Left lung (tissue), 10 donors: ENCODE results near the gene SYTL1. TPM values are rescaled to one million over a fixed set of nuclear protein-coding genes. Genes with fewer than 3 reads are reported as not detected.
A peak's percentile ranks its signal among the peaks of the same experiment; 100 is the strongest.

Experiments used
- ATAC-seq: fragments of 200-7000 bp; cut with Tn5 transposase; one replicate; pipeline ENCODE4 v1.9.1; 2020; ENCODE audit warnings: moderate library complexity
- DNase-seq, 4 donors: peaks; one replicate each; pipeline ENCODE4 v3.0.0-alpha.2; 2013 to 2020
- H3K27ac ChIP-seq, 2 donors: fragments of 200-600 bp; sonication (generic) in 1 of 2; one replicate each; pipeline versions ENCODE4 v1.5.0 to v1.8.0; 2020 to 2021
- H3K27me3 ChIP-seq, 2 donors: fragments of 200-600 bp; sonication (generic) in 1 of 2; one replicate each; pipeline versions ENCODE4 v1.5.0 to v1.8.0; 2020 to 2021
- H3K36me3 ChIP-seq, 2 donors: fragments of 200-600 bp; sonication (generic) in 1 of 2; one replicate each; pipeline versions ENCODE4 v1.5.0 to v1.8.0; 2020 to 2021
- H3K4me1 ChIP-seq, 2 donors: fragments of 200-600 bp; one replicate each; pipeline ENCODE4 v1.8.0; 2021
- H3K4me3 ChIP-seq, 2 donors: fragments of 200-600 bp; sonication (generic) in 1 of 2; one replicate each; pipeline versions ENCODE4 v1.5.0 to v1.8.0; 2020 to 2021; ENCODE audit warnings: mild to moderate bottlenecking in 1 of 2
- H3K9me3 ChIP-seq, 2 donors: fragments of 200-600 bp; sonication (generic) in 1 of 2; one replicate each; pipeline versions ENCODE4 v1.5.0 to v1.8.0; 2020 to 2021
- CTCF ChIP-seq, 2 donors: fragments of 200-600 bp; sonication (generic) in 1 of 2; IDR thresholded peaks; one replicate each; pipeline versions ENCODE4 v1.5.0 to v1.8.0; 2021; ENCODE audit warnings: antibody characterized with exemption in 2 of 2
- intact Hi-C, 2 donors: fragments of 100-400 bp; cut with DNase I; formaldehyde crosslinking; loops; one replicate each; pipeline versions ENCODE4 v1.11.2 to v1.14.2; 2022
- polyA plus RNA-seq, 6 donors: library from polyadenylated mRNA; unstranded; fragments of 120-200 nt; gene quantifications; one replicate each; pipeline ENCODE4 v1.2.1, GENCODE V29; 2013; ENCODE audit not compliant: insufficient read length in 6 of 6
- total RNA-seq, 2 donors: library from RNA; stranded (reverse); fragmentation: NEBNext Ultra II Directional; extraction: Animal tissue kit (Norgen Biotek cat#: 25700); gene quantifications; one replicate each; pipeline ENCODE4 v1.2.1, GENCODE V29; 2021
- donor health status: DM: no; HTN: yes; CAD: no.
- donor health status: DM: no; HTN: no; CAD: no.

SYTL1 gene
- total and polyA plus RNA-seq, 8 donors = 4.7 to 44.1 (median 9.2) TPM

DNA sequence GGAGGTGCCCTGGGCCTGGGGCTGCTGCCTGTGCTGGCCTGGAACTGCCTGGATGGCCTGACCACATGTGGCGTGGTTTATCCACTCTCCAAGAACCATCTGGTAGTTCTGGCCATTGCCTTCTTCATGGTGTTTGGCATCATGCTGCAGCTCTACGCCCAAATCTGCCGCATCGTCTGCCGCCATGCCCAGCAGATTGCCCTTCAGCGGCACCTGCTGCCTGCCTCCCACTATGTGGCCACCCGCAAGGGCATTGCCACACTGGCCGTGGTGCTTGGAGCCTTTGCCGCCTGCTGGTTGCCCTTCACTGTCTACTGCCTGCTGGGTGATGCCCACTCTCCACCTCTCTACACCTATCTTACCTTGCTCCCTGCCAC, 52.4 kb downstream of the SYTL1 start:
- TF ChIP-seq CTCF (IDR thresholded peaks at IDR 0.05) = no peak
- DNase-seq (no peak), ATAC-seq (no peak)
- peaks cover 0 to 15% of the 10 kb centered on the region in 2 donors for H3K27me3 ChIP-seq
- no peaks in the 10 kb centered on the region for H3K9me3 ChIP-seq
- intact Hi-C loops = loop anchor here (5.0 to 10.0 kb wide), 3 partner anchors 37 to 97 kb away; no protein-coding TSS in a partner anchor
- no peaks in the 10 kb centered on the region for H3K36me3 ChIP-seq
- H3K4me1 ChIP-seq = peaks cover 9 to 38% of the 10 kb centered on the region in 2 donors
- H3K4me3 ChIP-seq = no peak overlapping the region
- no peak overlapping the region for H3K27ac ChIP-seq

- DNase-seq = no peak
- peaks cover 9 to 43% of the 10 kb centered on the region in 2 donors for H3K4me1 ChIP-seq
- no peak for TF ChIP-seq CTCF (IDR thresholded peaks at IDR 0.05)
- no peaks in the 10 kb centered on the region for H3K36me3 ChIP-seq
- no peak overlapping the region for H3K4me3 ChIP-seq
- H3K27ac ChIP-seq = no peak overlapping the region
- H3K9me3 ChIP-seq = no peaks in the 10 kb centered on the region
- intact Hi-C loops = loop anchor here (5.0 to 10.0 kb wide), 3 partner anchors 38 to 98 kb away; no protein-coding TSS in a partner anchor
- H3K27me3 ChIP-seq = peaks cover 0 to 15% of the 10 kb centered on the region in 2 donors
- no peak for ATAC-seq
Observed at GRCh38 chr1:27394925-27395324, 53.1 kb downstream of the SYTL1 start.

DNA sequence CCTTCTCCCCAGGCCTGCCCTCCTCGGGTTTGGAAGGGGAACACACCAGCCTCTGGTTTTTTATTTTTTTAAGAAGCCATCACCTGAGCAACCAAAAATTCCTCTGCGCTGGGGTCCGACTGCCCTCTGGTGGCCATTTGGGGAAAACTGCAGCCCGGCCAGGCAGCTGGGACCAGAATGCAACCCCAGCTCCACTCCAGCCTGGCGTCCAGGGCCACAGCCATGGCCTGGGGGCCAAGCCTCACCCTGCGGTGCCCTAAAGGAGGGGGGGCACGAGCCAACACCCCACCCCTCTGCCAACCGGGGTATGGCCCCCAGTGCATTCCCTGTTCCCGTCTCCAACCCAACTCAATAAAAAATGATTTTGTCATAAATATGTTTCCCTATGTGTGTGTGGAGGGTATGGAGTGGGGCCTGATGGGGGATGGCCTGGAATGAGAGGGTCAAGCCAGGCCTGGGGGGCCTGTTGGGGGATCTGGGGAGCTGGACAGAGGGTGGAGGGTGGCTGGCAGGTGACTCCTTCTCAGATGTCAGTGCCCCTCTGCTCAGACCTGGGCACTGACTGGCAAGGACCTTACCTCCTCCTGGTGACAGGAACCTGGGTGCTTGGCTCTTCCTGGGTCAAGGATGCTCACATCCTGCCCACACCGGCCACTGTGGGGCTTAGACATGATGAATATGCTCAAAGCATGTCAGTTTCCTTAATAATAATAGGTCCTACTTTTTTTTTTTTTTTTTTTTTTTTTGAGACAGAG, 53.8 kb downstream of the SYTL1 start:
- Histone ChIP-seq H3K27me3 (peaks cover 0 to 15% of the 10 kb centered on the region in 2 donors), H3K36me3 (no peaks in the 10 kb centered on the region), H3K4me1 (peaks cover 9 to 44% of the 10 kb centered on the region in 2 donors), H3K4me3 (no peak overlapping the region), H3K9me3 (no peaks in the 10 kb centered on the region), H3K27ac (no peak overlapping the region)
- intact Hi-C loops = loop anchor here in 1 of 2 donors (10.0 kb wide), 1 partner anchor 91 kb away; no protein-coding TSS in a partner anchor
- peak; percentile 95 to 97 for TF ChIP-seq CTCF (IDR thresholded peaks at IDR 0.05)
- ATAC-seq (peak; percentile 61), DNase-seq (peak in 3 of 4 donors; percentile 71 to 92 (median 73))

DNA sequence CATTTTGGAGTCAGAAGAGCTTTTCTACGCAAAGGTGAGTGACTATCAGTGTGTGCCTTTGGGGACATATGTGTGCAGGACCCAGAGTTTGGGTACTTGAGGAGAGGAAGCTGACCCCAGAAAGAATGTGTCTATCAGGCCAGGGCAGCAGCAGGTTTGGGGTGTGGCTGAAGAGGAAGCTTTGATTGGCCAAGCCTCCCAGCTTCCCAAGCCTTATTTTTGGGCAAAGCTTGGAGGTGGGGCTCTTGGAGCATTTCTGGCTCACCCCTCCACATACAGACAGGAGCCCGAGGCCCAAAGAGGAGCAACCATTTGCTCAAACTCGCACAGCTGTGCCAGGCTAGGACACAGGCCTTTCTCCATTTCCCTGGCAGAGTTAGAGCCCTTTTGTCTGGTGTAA, 55.3 kb downstream of the SYTL1 start:
- H3K27ac ChIP-seq = no peak overlapping the region
- no peak for TF ChIP-seq CTCF (IDR thresholded peaks at IDR 0.05)
- H3K27me3 ChIP-seq = peaks cover 0 to 8% of the 10 kb centered on the region in 2 donors
- no peak for ATAC-seq
- DNase-seq = no peak
- intact Hi-C loops = loop anchor here in 1 of 2 donors (10.0 kb wide), 1 partner anchor 92 kb away; no protein-coding TSS in a partner anchor
- H3K4me3 ChIP-seq = no peak overlapping the region
- H3K4me1 ChIP-seq = peaks cover 2 to 41% of the 10 kb centered on the region in 2 donors
- no peaks in the 10 kb centered on the region for H3K9me3 ChIP-seq
- no peaks in the 10 kb centered on the region for H3K36me3 ChIP-seq

DNA sequence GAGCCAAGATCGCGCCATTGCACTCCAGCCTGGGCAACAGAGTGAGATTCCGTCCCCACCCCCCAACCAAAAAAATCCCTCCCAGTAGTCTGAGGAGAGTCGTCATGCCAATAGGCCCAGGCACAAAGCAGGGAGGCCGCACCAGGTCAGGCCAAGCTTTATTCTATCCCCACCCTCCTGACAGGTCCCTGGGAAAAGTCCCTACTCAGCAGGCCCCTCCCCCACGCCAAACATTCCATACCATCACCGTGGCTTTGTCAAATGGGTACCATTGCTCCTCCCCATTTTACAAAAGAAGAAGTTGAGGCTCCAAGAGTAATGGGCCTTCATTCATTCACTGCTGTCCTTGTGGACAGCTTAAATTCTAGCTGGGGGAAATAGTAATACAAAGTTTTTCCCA, 55.9 kb downstream of the SYTL1 start:
- Histone ChIP-seq H3K4me1 (peaks cover 7 to 42% of the 10 kb centered on the region in 2 donors), H3K9me3 (no peaks in the 10 kb centered on the region), H3K27ac (no peak overlapping the region), H3K27me3 (peaks cover 0 to 2% of the 10 kb centered on the region in 2 donors), H3K4me3 (no peak overlapping the region), H3K36me3 (no peaks in the 10 kb centered on the region)
- ATAC-seq = no peak
- TF ChIP-seq CTCF (IDR thresholded peaks at IDR 0.05) = no peak
- no peak for DNase-seq
- intact Hi-C loops = loop anchor here in 1 of 2 donors (10.0 kb wide), 1 partner anchor 93 kb away; no protein-coding TSS in a partner anchor
